ENCODE results near the gene ELL. TPM values are rescaled to one million over a fixed set of nuclear protein-coding genes. Genes with fewer than 3 reads are reported as not detected.
A peak's percentile ranks its signal among the peaks of the same experiment; 100 is the strongest.

The ELL gene
- polyA plus RNA-seq, 1 donor from 2014 or later = 7.2 TPM

- no peaks in the 10 kb centered on the region for H4K20me1 ChIP-seq (ENCODE audit: insufficient read depth)
- no peaks in the 10 kb centered on the region for H3F3A ChIP-seq (ENCODE audit: insufficient read depth, low read length, poor library complexity, severe bottlenecking)
- H3K27me3 ChIP-seq (ENCODE audit: insufficient read depth, low read depth, low read length) = no peaks in the 10 kb centered on the region
- peak overlapping the region; percentile 41 for H3K4me3 ChIP-seq (ENCODE audit: low read length)
- H3K27ac ChIP-seq (ENCODE audit: low read length) = peak overlapping the region; percentile 74
- no peaks in the 10 kb centered on the region for H3K9me3 ChIP-seq (ENCODE audit: low read length)
- no peaks in the 10 kb centered on the region for H3K36me3 ChIP-seq (ENCODE audit: insufficient read depth, low read length)
- no peak overlapping the region for H3K4me2 ChIP-seq (ENCODE audit: low read length)
- peak overlapping the region; percentile 37 for H3K9ac ChIP-seq (ENCODE audit: low read length)
- no peaks in the 10 kb centered on the region for H3K9me2 ChIP-seq (ENCODE audit: insufficient read depth, low read length)
- no peak overlapping the region for H2AFZ ChIP-seq (ENCODE audit: low read depth, low read length)
- no peaks in the 10 kb centered on the region for H3K79me2 ChIP-seq (replicated peaks; ENCODE audit: insufficient read depth, low read length)
- no peak for TF ChIP-seq TAF1 (IDR thresholded peaks at IDR 0.05; ENCODE audit: low read depth)
- TF ChIP-seq MXI1 (conservative IDR thresholded peaks at IDR 0.05; ENCODE audit: poor library complexity, severe bottlenecking) = no peak
- no peak for TF ChIP-seq RAD21 (conservative IDR thresholded peaks at IDR 0.05)
- TF ChIP-seq SMC3 (conservative IDR thresholded peaks at IDR 0.05; ENCODE audit: poor library complexity) = no peak
- TF ChIP-seq CTCF (IDR thresholded peaks at IDR 0.05; ENCODE audit: poor library complexity, severe bottlenecking) = no peak
- TF ChIP-seq POLR2AphosphoS5 (IDR thresholded peaks at IDR 0.05) = peak; percentile 4
Measured at GRCh38 chr19:18503337-18503970, 18.4 kb downstream of the ELL start.

- no peaks in the 10 kb centered on the region for H3K79me2 ChIP-seq (replicated peaks; ENCODE audit: insufficient read depth, low read length)
- no peaks in the 10 kb centered on the region for H3F3A ChIP-seq (ENCODE audit: insufficient read depth, low read length, poor library complexity, severe bottlenecking)
- no peak for TF ChIP-seq EZH2 (IDR thresholded peaks at IDR 0.05; ENCODE audit: borderline replicate concordance, insufficient read depth, low read length, poor library complexity, severe bottlenecking)
- no peak for TF ChIP-seq RAD21 (conservative IDR thresholded peaks at IDR 0.05)
- TF ChIP-seq TAF1 (IDR thresholded peaks at IDR 0.05; ENCODE audit: low read depth) = no peak
- TF ChIP-seq MXI1 (conservative IDR thresholded peaks at IDR 0.05; ENCODE audit: poor library complexity, severe bottlenecking) = no peak
- no peak for TF ChIP-seq CTCF (IDR thresholded peaks at IDR 0.05; ENCODE audit: poor library complexity, severe bottlenecking)
- TF ChIP-seq POLR2AphosphoS5 (IDR thresholded peaks at IDR 0.05) = no peak
- TF ChIP-seq REST (IDR thresholded peaks at IDR 0.05; ENCODE audit: borderline replicate concordance) = no peak
- TF ChIP-seq SMC3 (conservative IDR thresholded peaks at IDR 0.05; ENCODE audit: poor library complexity) = no peak
- TF ChIP-seq EP300 (conservative IDR thresholded peaks at IDR 0.05; ENCODE audit: poor library complexity, severe bottlenecking) = no peak
- no peaks in the 10 kb centered on the region for H3K9me3 ChIP-seq (ENCODE audit: low read length)
- H3K9me2 ChIP-seq (ENCODE audit: insufficient read depth, low read length) = no peaks in the 10 kb centered on the region
- H3K4me2 ChIP-seq (ENCODE audit: low read length) = no peak overlapping the region
- H3K9ac ChIP-seq (ENCODE audit: low read length) = no peak overlapping the region
- H3K27ac ChIP-seq (ENCODE audit: low read length) = no peak overlapping the region
- H3K27me3 ChIP-seq (ENCODE audit: insufficient read depth, low read depth, low read length) = no peaks in the 10 kb centered on the region
- H4K20me1 ChIP-seq (ENCODE audit: insufficient read depth) = no peaks in the 10 kb centered on the region
- H2AFZ ChIP-seq (ENCODE audit: low read depth, low read length) = no peak overlapping the region
- H3K36me3 ChIP-seq (ENCODE audit: insufficient read depth, low read length) = no peaks in the 10 kb centered on the region
- H3K4me3 ChIP-seq (ENCODE audit: low read length) = no peak overlapping the region
Measured at GRCh38 chr19:18502638-18503294, 19.1 kb downstream of the ELL start.
